ENCODE measurements around the gene PCMTD2.
A peak's percentile ranks its signal among the peaks of the same experiment; 100 is the strongest.

Gene PCMTD2

GRCh38 chr20:64255361-64256281, at the start of gene PCMTD2:
Gene PCMTD2 (plus strand): TSS chr20:64255748. CDS start chr20:64259966, 4,218 bp downstream.
- peak within 1 kb of the TSS; percentile 81 for H3K4me3 ChIP-seq (ENCODE audit: low read depth, low read length)
- TF ChIP-seq, protein P1, sequence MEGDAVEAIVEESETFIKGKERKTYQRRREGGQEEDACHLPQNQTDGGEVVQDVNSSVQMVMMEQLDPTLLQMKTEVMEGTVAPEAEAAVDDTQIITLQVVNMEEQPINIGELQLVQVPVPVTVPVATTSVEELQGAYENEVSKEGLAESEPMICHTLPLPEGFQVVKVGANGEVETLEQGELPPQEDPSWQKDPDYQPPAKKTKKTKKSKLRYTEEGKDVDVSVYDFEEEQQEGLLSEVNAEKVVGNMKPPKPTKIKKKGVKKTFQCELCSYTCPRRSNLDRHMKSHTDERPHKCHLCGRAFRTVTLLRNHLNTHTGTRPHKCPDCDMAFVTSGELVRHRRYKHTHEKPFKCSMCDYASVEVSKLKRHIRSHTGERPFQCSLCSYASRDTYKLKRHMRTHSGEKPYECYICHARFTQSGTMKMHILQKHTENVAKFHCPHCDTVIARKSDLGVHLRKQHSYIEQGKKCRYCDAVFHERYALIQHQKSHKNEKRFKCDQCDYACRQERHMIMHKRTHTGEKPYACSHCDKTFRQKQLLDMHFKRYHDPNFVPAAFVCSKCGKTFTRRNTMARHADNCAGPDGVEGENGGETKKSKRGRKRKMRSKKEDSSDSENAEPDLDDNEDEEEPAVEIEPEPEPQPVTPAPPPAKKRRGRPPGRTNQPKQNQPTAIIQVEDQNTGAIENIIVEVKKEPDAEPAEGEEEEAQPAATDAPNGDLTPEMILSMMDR (IDR thresholded peaks at IDR 0.05; ENCODE audit: low read depth, low read length): no peak

- H3K4me3 ChIP-seq (ENCODE audit: low read depth, low read length): no peak overlapping the region
- TF ChIP-seq, protein P1 (IDR thresholded peaks at IDR 0.05; ENCODE audit: low read depth, low read length): no peak
Measured at GRCh38 chr20:64206614-64207013, 48.9 kb upstream of the PCMTD2 start.

GRCh38 chr20:64207641-64208590, 47.6 kb upstream of the PCMTD2 start:
- H3K4me3 ChIP-seq (ENCODE audit: low read depth, low read length): no peak overlapping the region
- TF ChIP-seq, protein P1 (IDR thresholded peaks at IDR 0.05; ENCODE audit: low read depth, low read length): no peak

GRCh38 chr20:64209148-64209547, 46.4 kb upstream of the PCMTD2 start:
- no peak overlapping the region for H3K4me3 ChIP-seq (ENCODE audit: low read depth, low read length)
- TF ChIP-seq, protein P1 (IDR thresholded peaks at IDR 0.05; ENCODE audit: low read depth, low read length): no peak

DNA sequence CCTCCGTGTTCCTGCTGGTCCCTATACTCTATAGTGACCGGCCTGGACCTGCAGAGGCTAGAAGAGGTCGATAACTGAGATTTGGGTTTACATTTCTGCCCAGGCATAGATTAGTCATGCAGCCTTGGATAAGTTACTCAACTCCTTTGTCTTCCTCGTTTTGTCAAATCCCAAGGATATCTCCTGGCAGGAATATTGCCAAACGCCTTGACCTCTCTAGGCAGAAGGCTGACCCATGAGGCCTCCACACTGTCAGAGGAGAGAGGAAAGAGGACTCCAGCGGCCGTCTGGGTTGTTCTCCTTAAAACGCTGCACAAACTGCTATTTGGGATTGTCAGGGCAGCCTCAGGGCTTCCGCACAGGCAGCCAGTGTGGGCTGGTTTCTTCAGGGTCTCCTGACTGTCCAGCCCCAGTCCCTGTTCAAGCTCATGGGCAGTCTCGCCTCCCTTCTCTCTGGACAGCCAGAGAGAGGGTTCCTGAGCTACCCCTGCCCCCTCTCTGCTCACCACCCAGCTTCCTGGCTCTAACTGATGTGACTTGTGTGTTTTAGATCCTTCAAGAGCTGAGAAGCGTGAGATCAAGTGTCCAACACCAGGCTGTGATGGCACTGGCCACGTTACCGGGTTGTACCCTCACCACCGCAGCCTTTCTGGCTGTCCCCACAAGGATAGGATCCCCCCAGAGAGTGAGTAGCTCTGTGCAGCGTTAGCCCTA, 44.7 kb upstream of the PCMTD2 start:
- no peak overlapping the region for H3K4me3 ChIP-seq (ENCODE audit: low read depth, low read length)
- TF ChIP-seq, protein P1 (IDR thresholded peaks at IDR 0.05; ENCODE audit: low read depth, low read length): no peak

GRCh38 chr20:64211874-64212658, 43.5 kb upstream of the PCMTD2 start:
- no peak overlapping the region for H3K4me3 ChIP-seq (ENCODE audit: low read depth, low read length)
- TF ChIP-seq, protein P1 (IDR thresholded peaks at IDR 0.05; ENCODE audit: low read depth, low read length): no peak
